M059J (cell line): ENCODE measurements around the gene UCKL1. TPM values are rescaled to one million over a fixed set of nuclear protein-coding genes. Genes with fewer than 3 reads are reported as not detected.
"Not testable (repeated sequence)": the region's sequence is repeated elsewhere in the genome, so short reads cannot be mapped to it uniquely, and the experiment has no call there.

ENCODE experiments used
- DNase-seq: peaks from one replicate; pipeline ENCODE4 v3.0.0-alpha.2; 2012; ENCODE audit warnings: low read depth
- total RNA-seq: library from RNA; depleted of rRNA; stranded (reverse); fragments of >200 nt; shearing (Covaris generic); gene quantifications from 2 replicates; pipeline ENCODE4 v1.2.3, GENCODE V29; 2014

The UCKL1 gene
- total RNA-seq, 1 experiment from 2014 or later, result 32.2 TPM

DNA sequence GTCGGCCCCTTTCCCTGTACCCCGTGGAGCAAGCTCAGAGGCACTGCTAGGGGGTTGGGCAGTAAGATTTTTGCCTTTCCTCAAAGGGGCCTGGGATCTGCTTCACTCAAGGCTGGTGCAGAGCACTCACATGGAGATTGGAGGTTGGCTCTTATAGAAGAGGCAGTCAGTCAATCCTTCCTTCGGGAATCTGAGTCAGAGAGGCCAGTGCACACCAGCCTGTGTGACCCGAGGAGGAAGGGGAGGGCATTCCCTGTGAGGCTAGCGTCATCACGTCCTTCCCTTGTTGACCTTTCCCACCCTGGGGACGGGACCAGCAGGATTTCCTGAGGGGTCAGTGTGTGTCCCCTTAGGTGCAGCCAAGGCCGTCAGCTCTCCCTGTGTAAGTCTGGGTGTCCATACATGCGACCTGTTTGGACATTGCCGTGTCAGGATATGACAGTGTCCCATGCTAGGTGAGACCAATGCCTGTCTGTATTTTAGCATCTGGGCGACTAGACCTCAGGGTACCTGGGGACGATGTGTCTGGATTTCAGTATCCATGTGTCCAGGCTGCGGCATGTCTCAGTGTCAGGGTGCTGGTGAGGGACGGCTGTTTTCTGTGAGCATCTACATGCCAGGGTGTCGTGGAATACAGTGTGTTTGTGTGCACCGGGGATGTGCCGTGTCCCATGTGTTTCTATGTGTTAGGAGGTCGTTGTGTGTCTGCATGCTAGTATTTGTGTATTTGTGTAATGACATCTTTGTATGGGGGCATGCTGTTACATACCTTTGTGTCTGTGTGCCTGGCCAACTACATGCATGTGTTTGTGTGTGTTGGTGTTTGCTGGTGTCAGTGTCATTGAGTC lies 16.3 kb upstream of the UCKL1 start:
- DNase-seq, result no peak

DNA sequence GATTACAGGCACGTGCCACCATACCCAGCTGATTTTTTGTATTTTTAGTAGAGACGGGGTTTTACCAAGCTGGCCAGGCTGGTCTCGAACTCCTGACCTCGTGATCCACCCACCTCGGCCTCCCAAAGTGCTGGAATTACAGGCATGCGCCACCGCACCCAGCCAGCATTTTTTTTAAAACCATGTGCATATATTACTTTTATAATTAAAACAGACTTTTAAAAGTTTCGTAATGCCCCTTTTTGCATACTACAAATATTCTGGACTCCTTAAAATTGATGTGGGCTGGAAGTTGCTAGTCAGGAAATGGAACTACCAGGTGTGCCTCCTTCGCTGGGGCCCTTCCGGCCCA lies 15.7 kb upstream of the UCKL1 start:
- DNase-seq, result not testable (repeated sequence)

GRCh38 chr20:63970714-63971431 lies 14.7 kb upstream of the UCKL1 start:
- DNase-seq, result no peak

- DNase-seq, result peak; percentile 65
Observed at GRCh38 chr20:63969838-63970713, 13.9 kb upstream of the UCKL1 start, which contains the start of gene ZNF512B. ZNF512B (minus strand) TSS chr20:63969930; CDS start chr20:63967950, 1,980 bp downstream.

- DNase-seq, result no peak
Observed at GRCh38 chr20:63968928-63969760, 12.9 kb upstream of the UCKL1 start.

DNA sequence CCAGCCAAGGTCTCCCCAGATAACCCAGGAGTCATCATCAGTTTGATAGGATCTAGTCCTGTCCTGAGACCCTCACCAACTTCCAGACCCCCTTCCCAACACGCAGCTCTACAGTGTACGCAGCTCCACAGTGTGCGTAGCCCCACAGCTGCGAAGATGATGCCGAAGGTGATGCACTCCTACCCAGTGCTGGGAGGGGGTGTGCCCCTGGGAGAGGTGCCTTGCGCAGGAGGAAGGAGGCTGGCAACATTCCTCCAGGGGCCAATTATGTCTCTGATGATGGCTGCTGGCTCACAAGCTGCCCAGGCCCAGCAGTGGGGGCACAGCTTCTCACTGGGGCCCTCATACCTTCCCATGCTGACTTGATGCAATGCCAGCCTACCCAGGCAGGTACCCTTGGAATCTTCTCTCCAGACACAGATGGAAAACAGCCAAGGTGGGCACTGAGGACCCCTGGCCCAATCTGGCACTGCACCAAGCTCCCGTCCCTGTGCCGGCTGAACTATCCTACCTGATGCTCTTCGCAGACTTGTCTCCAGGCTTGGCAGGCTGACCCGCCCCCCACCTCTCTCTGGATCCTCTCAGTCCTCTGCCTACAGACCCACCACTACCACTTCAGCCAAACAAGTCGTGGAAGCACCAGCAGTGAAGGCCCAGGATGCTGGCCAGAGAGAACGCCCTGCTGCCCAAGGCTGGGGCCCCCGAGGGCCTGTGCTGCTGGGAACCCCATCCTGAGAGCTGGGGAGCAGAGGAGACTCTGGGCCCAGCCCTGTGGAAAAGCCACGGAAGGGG lies 12.1 kb upstream of the UCKL1 start:
- DNase-seq, result no peak

DNA sequence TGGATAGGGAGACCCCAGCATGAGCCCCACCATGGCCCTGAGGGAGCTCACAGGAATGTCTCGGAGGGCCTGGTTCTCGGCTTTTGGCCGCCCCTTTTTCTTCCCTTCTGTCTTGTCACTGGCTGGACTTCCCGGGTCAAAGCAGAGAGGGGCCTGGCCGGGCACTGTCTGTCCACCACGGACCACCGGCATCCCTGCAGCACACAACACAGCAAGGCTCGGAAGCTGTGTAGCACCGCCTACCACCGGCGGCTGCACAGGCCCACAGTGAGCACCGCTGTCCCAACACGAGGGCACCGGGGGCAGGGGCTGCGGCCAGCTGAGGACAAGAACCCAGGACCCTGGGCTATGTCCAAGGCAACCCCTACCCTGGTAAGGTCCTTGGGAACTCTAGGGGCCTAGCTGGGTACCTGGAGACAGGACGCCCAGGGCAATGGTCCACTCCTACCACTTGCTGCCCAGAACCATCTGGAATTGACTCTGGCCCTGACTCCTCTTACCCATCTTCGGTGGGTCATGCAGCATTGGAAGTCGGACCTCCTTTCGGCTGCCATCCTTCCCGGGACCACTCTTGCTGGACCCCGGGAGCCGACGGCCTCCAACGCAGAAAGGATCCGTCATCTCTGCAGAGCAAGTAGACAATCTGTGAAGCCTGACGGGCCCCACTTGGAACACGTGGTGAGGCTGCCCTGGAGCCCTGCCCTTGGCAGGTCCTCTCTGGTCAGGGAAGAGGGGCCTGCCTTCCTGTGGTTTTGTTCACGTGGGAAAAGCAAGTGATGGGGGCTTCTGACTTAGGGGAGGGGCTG lies 11.3 kb upstream of the UCKL1 start:
- no peak for DNase-seq

- DNase-seq, result no peak
Observed at GRCh38 chr20:63966944-63967322, 10.7 kb upstream of the UCKL1 start.

DNA sequence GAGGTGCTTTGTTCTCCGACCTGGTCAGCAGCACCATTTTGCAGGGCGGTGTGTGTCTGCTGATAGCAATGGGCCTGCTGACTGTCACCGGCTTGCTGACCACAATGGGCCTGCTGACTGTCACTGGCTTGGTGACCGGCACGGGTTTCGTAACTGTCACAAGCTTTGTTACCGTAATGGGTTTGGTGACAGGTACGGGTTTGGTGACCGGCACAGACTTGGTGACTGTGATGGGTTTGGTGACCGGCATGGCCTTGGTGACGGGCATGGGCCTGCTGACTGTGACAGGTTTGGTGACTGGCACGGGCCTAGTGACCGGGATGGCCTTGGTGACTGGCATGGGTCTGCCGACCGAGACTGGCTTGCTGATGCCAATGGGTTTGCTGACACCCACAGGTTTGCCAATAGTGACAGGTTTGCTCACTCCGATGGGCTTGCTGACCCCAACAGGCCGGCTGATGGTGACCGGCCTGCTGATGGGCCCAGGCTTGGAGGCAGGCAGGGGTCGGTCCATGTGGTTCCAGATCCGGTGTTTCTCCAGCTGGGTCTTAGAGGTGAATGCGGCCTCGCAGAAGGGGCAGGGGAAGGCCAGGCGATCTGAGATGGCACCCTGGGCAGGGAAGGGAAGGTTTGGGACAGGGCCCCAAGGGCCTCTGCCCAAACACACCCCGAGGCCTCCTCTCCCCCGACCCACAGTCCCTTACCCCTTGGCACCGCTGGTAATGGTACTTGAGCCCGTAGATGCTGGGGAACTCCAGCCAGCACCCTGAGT lies 10.1 kb upstream of the UCKL1 start:
- no peak for DNase-seq

DNA sequence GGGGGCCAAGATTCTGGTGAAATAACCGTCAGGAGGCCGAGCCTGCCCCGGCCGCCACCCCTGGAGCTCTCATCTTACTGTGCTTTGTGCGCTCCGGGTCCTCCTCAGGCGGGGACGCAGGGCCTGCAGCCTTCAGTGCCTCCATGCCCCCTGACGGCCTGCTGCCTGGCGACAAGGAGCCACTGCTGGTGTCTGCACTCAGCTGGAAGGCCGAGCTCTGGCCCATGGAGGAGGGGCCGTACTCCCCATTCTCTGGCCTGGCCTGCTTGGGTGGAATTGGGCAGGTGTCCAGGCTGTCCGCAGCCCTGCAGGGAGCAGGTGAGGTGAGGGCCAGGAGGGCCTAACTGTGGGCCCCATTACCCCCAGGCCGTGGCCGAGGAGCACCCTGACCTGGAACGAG lies 8.2 kb upstream of the UCKL1 start:
- no peak for DNase-seq

DNA sequence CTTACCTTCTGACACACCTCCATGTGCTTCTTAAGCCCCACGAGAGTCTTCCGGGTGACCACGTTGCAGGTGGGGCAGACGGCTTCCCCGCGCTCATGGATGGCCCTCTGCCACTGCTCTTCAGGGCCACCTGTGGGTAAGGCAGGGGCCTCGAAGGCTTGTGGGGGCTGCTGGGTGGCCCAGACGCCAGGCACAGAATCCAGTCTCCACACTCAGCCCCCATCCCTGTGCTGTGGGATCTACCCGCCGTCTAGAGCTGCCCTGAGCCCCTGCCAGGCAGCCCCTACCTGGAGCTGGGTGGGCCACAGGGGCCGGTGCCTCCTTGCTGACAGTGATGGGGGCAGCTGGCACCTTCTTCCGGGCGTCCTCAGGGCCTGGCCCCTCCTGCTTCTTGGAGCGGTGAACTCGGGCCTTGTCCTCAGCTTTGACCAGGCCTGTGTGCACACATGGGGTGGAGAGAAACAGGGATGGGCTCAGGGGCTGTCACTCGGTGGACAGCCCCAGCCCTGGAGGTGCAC lies 7.6 kb upstream of the UCKL1 start:
- DNase-seq, result no peak

DNA sequence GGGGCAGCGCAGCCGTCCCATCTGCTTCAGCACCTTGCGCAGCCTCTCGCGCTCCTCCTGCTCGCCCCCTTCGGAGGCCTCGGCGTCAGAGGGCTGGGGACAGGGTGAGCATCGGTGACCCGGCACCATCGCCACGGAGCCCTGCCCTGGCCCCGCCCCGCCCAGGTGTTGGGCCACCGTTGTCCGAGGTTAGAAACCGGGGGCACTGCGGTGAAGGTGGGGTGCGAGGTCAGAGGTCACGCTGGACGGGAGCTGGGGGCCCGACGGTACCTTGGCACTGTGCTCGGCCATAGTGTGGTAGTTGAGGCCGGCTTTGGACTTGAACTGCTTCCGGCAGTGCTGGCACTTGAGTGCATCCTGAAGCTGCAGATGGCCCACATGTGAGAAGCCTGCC lies 7.1 kb upstream of the UCKL1 start:
- DNase-seq, result no peak

- DNase-seq, result no peak
Observed at GRCh38 chr20:63962426-63963347, 6.5 kb upstream of the UCKL1 start.

DNA sequence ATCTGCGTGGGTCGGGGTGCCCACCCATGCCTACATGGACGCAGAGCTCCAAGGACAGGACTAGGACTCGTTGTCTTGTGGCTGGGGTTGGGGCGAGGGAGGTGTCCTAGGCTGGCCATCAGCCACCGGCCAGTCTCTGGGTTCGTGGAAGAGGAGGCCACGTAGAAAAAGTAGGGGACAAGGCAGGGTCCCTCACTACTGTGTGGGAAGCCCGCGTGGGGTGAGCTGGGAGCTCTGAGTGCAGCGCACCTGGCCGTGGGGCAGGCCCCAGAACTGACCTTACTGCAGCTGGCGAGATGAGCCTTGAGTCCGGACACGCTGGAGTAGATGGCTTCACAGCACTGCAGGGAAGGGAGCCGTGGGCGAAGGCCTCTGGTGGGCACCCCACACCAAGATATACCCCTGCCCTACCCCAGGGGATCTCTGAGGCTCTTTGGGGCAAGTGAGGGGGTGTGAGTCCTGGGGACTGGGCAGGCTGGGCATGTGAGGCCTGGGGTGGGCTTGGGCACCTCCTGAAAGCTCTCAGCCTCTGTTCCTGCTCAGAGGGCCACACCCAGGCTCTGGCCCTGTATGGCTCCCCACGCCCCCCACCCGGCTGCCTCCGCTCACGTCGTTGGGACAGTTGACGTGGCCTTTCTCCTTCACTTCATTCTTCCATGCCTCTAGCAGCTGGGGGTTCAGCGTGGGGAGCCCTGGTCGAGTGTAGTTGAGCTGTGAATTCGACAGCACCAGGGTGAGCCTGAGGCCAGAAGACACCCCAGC lies 5.6 kb upstream of the UCKL1 start:
- DNase-seq, result no peak

- DNase-seq, result not testable (repeated sequence)
Observed at GRCh38 chr20:63960654-63961621, 4.7 kb upstream of the UCKL1 start.

- DNase-seq, result no peak
Observed at GRCh38 chr20:63959699-63960075, 3.5 kb upstream of the UCKL1 start.
